ENCODE data around the gene PPP1R14C. TPM values are rescaled to one million over a fixed set of nuclear protein-coding genes. Genes with fewer than 3 reads are reported as not detected.

PPP1R14C gene
- total RNA-seq, 1 experiment from 2014 or later = 4.6 TPM

DNA sequence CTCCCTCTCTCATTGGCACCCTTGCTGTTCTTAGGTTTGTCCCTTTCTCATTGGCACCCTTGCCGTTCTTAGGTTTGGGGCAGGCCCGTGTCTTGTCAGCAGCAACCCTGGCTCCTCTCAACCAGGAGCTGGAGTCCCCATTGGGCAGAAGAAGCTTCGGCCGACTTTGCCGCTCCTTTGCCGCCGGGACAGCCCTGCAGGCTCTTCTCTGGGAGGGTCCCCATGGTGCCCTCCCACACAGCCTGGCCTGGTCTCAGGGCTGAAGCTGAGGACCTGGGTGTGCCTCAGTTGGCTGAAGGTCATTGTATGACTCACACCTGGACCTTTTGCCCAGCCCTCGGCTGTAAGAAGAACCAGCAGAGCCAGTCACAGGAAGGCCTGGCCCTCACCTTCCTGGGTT lies 59.6 kb downstream of the PPP1R14C start:
- H3K4me1 ChIP-seq (ENCODE audit: insufficient read depth, low read length, poor library complexity, severe bottlenecking) = no peaks in the 10 kb centered on the region
- H3K4me3 ChIP-seq (ENCODE audit: low read depth, low read length, poor library complexity, severe bottlenecking) = no peak overlapping the region
- no peak overlapping the region for H3K27ac ChIP-seq (ENCODE audit: low read depth, low read length, poor library complexity, severe bottlenecking)
- ChIA-PET CTCF (no interaction called here), POLR2A (ENCODE audit: low non-redundant PET) (no interaction called here)
- no TSS peak for BruUV-seq (replicated peaks)
- TF ChIP-seq, protein P1, sequence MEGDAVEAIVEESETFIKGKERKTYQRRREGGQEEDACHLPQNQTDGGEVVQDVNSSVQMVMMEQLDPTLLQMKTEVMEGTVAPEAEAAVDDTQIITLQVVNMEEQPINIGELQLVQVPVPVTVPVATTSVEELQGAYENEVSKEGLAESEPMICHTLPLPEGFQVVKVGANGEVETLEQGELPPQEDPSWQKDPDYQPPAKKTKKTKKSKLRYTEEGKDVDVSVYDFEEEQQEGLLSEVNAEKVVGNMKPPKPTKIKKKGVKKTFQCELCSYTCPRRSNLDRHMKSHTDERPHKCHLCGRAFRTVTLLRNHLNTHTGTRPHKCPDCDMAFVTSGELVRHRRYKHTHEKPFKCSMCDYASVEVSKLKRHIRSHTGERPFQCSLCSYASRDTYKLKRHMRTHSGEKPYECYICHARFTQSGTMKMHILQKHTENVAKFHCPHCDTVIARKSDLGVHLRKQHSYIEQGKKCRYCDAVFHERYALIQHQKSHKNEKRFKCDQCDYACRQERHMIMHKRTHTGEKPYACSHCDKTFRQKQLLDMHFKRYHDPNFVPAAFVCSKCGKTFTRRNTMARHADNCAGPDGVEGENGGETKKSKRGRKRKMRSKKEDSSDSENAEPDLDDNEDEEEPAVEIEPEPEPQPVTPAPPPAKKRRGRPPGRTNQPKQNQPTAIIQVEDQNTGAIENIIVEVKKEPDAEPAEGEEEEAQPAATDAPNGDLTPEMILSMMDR (conservative IDR thresholded peaks at IDR 0.05; ENCODE audit: low read depth, low read length) = no peak
- TF ChIP-seq EZH2 (IDR thresholded peaks at IDR 0.05; ENCODE audit: borderline replicate concordance, low read depth, low read length, poor library complexity, severe bottlenecking) = no peak
- H3K27me3 ChIP-seq (replicated peaks; ENCODE audit: insufficient read depth, low read depth, low read length, poor library complexity) = no peaks in the 10 kb centered on the region
- DNase-seq (ENCODE audit: low spot score) = no peak
- no peaks in the 10 kb centered on the region for H3K36me3 ChIP-seq (ENCODE audit: insufficient read depth, low read length, poor library complexity, severe bottlenecking)
- intact Hi-C loops (cut with micrococcal nuclease; ENCODE audit: unreplicated experiment) = no loop called here
- H3K9me3 ChIP-seq (ENCODE audit: low read depth, low read length, poor library complexity, severe bottlenecking) = no peaks in the 10 kb centered on the region

DNA sequence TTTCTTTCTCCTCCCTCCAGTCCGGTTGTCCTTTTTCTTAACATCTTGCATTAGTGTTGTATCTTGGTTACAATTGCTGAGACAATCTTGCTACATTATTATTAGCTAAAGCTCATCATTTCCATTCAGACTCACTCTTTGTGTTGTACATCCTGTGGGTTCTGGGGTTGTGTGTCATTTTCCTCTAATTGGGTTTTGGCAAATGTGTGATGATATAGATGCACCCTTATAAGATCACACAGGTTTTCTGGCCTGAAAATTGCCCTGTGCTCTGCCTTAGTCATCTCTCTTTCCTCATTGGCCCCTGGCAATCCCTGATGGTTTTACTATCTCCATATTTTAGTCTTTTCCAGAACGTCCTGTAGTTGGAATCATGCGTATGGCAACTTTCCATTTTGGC lies 60.1 kb downstream of the PPP1R14C start:
- CTCF ChIA-PET = no interaction called here
- no TSS peak for BruUV-seq (replicated peaks)
- Histone ChIP-seq H3K27ac (ENCODE audit: low read depth, low read length, poor library complexity, severe bottlenecking) (no peak overlapping the region), H3K4me1 (ENCODE audit: insufficient read depth, low read length, poor library complexity, severe bottlenecking) (no peaks in the 10 kb centered on the region), H3K27me3 (replicated peaks; ENCODE audit: insufficient read depth, low read depth, low read length, poor library complexity) (no peaks in the 10 kb centered on the region), H3K4me3 (ENCODE audit: low read depth, low read length, poor library complexity, severe bottlenecking) (no peak overlapping the region), H3K9me3 (ENCODE audit: low read depth, low read length, poor library complexity, severe bottlenecking) (no peaks in the 10 kb centered on the region), H3K36me3 (ENCODE audit: insufficient read depth, low read length, poor library complexity, severe bottlenecking) (no peaks in the 10 kb centered on the region)
- TF ChIP-seq EZH2 (IDR thresholded peaks at IDR 0.05; ENCODE audit: borderline replicate concordance, low read depth, low read length, poor library complexity, severe bottlenecking) = no peak
- TF ChIP-seq, protein P1 (conservative IDR thresholded peaks at IDR 0.05; ENCODE audit: low read depth, low read length) = no peak
- intact Hi-C loops (cut with micrococcal nuclease; ENCODE audit: unreplicated experiment) = no loop called here
- POLR2A ChIA-PET (ENCODE audit: low non-redundant PET) = no interaction called here
- DNase-seq (ENCODE audit: low spot score) = no peak

DNA sequence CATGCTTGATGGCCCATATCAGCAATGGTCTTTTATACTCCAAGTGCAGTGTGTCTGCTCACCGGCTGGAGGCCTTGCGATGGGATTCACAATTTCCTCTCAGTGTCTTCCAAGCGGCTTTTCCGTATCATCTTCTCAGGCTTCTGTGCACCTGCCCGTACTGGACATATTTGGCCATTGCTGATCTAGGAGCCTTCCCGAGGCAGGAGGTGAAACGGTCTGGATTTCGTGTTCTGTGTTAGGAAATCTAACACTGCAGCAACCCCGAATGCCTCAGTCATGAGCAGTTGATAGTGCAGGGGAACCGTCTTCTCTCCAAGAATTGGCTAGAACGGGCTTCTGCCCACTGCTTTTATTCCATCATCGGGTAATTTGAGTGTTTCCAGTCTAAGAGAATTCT lies 60.5 kb downstream of the PPP1R14C start:
- Histone ChIP-seq H3K4me1 (ENCODE audit: insufficient read depth, low read length, poor library complexity, severe bottlenecking) (no peaks in the 10 kb centered on the region), H3K27ac (ENCODE audit: low read depth, low read length, poor library complexity, severe bottlenecking) (no peak overlapping the region), H3K27me3 (replicated peaks; ENCODE audit: insufficient read depth, low read depth, low read length, poor library complexity) (no peaks in the 10 kb centered on the region), H3K9me3 (ENCODE audit: low read depth, low read length, poor library complexity, severe bottlenecking) (no peaks in the 10 kb centered on the region), H3K4me3 (ENCODE audit: low read depth, low read length, poor library complexity, severe bottlenecking) (no peak overlapping the region), H3K36me3 (ENCODE audit: insufficient read depth, low read length, poor library complexity, severe bottlenecking) (no peaks in the 10 kb centered on the region)
- POLR2A ChIA-PET (ENCODE audit: low non-redundant PET) = no interaction called here
- CTCF ChIA-PET = no interaction called here
- BruUV-seq (replicated peaks) = no TSS peak
- no peak for DNase-seq (ENCODE audit: low spot score)
- no peak for TF ChIP-seq EZH2 (IDR thresholded peaks at IDR 0.05; ENCODE audit: borderline replicate concordance, low read depth, low read length, poor library complexity, severe bottlenecking)
- TF ChIP-seq, protein P1 (conservative IDR thresholded peaks at IDR 0.05; ENCODE audit: low read depth, low read length) = no peak
- intact Hi-C loops (cut with micrococcal nuclease; ENCODE audit: unreplicated experiment) = no loop called here

All from A673 (cell line).